HK-2 (cell line): ENCODE measurements around the gene PRKCE.
A peak's percentile ranks its signal among the peaks of the same experiment; 100 is the strongest.

Source experiments
- DNase-seq: peaks from one replicate; pipeline ENCODE4 v3.0.0-alpha.2; 2018; ENCODE audit not compliant: unreplicated experiment

PRKCE gene

DNA sequence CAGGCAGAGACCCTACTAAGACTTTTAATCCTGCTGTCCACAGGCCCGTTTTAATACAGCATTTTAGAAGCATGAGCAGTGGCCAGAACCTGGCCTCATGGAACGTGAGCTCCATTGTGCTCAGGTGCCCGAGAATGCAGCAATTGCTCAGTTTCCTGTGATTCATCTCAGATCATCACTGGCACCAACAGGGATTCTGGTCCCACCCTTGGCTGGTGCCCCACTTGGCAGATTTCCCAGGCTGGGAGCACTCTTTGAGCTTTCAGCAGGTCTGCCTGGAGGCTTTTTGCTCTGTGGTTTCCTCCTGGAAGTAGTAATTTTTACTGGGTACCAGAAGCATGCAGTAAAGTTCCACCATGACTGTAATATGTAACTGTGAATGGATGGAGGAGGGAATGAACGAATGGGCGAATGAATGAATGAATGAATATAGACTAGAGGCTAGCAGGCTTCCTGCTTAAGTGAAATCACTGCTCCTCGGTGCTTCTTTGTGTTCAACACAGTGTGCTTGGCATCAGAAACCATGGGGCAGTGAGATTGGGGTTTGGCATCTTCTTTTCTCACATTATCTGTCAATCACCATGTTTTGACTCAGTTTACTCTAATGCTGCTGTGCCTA, 312.9 kb downstream of the PRKCE start:
- peak; percentile 88 for DNase-seq

DNA sequence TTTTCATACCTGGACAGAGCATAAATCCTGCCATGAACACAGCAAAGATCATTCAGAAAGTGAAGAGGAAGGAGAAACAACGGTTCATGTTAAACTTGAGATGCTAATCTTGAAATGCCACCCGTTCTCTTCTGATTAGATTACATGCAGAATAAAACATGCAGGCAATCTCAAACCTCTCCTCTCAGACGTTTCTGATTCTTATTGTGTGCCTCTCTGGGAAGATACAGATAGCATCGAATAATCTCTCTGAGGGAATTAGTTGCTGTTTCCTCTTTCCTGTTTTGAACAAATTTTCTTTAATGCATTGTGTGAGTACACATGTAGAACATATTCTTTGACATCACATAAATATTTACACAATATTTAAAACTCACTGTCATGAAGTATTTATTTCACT, 313.4 kb downstream of the PRKCE start:
- DNase-seq, result no peak

DNA sequence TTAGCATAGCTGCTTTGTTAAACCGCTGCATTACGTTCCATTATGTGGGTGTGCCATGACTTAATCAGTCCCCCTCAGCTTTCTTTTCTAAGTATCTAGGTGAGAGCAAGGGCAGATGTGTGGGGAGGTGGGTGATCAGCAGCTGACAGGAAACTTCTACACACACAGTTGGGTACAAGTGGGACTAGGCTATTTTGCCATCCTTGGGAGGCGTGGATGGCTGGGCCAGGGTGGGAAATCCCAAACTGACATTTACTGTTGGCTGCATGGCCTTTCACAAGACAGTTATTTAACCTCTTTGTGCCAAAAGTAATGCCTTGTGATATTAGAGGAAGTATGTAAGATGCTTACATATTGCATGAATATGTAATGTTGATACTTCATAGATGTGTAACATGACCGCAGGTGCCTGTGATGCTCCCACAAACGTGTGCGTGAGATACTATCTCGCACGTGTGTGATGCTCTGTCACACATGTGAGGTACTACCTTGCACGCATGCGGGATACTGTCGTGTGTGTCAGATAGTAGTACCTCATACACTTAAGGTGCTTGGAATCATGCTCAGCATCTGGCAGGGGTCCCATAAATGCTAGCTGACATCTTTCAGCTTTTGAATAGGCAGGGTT, 314.5 kb downstream of the PRKCE start:
- DNase-seq, result no peak

DNA sequence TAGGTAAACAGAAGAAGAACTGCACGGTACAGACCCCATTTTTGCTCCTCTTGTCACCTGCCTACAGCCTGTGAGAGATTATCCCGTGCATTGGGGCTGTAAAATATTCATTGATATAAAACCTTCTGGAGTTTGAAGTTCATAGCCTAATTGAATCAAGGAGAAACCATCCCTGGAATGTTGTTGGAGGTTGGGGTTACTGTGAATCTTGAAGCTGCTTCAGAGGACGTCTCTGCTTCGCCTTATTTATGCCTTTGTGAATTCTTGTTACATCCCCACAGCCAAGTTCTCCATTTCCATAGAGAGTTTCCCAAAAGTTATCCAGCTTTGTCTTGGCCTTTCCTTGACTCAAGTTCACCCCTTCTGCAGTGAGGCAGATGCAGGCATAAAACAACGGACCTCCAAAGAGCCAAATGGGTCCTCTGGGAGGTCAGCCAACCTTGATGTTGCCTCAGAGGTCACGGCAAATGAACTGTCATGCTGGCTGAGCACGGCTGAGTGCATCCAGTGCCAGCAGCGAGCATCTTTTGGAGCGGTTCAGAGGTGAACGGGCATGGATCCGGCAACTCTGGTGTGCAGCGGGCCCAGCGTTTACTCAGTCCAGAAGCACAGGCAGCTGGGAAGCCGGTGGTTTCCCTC, 317.6 kb downstream of the PRKCE start:
- DNase-seq, result no peak

DNA sequence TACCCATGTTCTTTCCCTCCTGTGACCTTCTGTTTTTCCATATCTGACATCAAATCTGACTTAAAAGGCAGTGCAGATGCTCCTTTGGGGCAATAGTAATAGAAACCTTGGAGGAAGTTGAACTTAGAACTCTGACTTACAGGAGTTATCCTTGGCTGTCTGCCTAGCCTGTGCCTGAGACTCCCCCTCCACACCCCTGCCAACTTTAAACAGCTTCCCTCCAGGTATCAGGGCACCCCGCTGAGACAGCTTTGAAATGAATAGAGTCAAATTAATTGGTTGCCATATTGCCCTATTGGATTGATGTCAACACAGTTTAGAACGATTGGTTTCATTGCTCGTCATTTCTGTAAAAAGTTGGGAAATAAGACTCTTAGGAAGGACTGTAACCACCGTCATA, 322.0 kb downstream of the PRKCE start:
- no peak for DNase-seq

DNA sequence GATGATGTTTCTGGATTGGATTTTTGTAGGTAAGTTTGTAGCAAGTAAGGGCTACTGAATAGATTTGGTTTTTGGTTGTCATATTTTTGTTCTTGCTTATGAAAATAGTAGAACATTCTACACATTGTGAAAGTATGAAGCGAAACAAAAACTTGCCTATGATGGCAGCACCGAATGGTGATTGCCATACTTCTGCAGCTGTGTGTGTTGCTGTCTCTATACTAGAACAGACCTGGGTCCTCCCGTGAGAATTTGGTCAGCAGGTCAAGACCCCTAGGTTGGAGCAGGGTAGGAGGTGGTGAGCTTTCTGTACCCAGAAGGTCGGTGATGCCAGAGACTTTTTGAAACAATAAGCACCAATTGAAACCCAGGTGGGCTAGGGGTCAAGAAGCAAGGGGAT, 322.6 kb downstream of the PRKCE start:
- no peak for DNase-seq

DNA sequence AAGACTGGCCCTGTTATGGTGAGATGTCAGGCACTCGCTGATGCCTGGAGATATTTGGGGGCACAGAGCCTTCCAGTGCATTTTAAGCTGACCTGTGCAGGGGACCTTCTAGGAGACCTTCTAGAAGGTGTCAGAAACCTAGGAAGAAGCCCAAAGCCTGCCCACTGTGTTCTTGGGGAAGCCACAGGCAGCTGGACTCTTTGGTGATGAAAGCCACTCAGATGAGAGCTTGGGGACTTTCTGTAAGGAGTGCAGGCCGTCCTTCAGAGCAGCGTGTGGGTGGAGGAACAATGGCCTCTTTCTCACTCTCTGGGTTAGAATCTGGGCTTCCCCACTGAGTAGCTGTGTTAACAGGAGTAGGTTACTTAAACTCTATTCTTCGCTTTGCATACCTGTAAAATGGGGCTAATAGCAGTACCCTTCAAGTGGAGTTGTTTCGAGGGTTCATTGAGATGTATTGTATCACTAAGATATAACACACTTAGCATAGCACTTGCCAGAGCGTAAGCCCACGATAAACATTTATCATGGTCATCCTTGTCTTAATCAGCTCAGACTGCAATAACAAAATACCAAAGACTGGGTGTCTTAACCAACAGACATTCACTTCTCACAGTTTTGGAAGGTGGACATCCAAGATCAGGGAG, 323.4 kb downstream of the PRKCE start:
- DNase-seq, result no peak

DNA sequence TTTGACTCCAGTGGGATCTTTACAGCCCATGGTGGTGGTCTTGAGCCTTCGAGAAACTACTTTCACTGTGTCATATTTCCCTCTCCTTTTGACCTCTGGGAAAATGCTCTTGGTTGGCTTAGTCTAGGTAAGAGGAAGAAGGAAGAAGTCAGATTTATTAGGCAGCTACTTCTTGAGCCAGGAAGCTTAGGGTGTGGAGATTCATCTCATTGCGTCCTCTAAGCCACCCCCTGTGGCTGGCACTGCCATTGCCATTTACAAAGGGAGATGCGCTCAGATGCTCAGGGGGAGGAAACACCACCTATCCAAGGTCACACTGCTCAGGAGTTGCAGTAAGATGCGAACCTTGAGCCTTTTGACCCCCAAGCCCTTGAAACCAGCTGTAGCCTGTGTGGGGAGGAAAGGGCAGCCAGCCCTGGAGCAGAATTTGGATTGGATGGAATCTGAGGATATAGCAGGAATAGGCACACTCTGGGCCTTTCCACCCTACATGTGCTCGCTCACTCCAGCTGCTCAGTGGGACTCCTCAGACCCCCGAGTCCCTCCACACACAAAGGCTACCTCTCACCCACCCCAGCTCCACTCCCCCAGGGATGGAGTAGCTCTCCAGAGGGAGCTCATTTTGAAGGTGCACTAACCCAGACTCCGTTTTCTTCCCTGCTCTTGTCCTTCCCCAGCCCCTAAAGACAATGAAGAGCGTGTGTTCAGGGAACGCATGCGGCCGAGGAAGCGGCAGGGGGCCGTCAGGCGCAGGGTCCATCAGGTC, 324.5 kb downstream of the PRKCE start:
- no peak for DNase-seq

DNA sequence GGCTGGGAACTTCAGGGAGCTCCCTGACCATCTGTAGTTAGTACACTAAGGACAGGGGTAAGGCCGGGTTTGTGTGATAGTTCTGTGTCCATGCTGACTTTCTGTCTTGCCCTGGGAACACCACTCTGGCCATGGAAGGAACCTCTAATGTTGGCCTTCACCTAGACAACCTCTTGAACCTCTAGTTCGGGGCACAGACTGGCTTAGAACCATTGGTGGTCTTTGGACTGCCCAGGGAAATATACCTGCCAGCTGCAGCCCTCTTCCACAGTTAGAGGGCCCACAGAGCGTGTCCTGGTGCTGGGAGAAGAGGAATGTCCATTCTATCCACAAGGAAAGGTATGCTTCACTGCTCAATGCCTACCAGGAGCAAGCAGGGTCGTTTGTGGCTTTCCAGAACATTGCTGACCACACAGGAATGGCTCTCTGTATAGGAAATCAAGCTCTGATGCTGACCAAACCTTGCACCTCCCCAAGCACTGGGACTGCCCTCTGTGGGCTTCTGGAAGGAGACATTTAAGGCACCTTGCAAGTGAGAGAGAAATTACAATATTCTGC, 326.9 kb downstream of the PRKCE start:
- DNase-seq, result no peak

DNA sequence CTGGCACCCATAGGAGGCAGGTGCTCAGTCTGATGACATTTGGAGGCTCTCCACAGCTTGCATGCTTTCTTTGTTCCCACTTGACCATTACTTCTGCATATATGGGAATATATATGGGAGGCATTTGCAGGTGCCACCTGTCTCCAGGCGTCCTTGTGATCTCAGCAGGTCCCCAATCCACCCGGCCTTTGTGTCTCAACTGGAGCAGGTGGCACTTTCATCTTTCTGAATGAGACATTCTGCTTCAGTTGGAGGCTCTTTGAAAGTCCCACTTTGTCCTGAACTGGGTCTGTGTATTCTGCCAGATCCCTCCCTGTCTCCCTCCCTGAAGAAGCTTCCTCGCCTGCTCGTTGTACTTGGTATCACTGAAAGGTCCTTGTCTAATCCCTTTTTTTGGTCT, 327.6 kb downstream of the PRKCE start:
- no peak for DNase-seq

DNA sequence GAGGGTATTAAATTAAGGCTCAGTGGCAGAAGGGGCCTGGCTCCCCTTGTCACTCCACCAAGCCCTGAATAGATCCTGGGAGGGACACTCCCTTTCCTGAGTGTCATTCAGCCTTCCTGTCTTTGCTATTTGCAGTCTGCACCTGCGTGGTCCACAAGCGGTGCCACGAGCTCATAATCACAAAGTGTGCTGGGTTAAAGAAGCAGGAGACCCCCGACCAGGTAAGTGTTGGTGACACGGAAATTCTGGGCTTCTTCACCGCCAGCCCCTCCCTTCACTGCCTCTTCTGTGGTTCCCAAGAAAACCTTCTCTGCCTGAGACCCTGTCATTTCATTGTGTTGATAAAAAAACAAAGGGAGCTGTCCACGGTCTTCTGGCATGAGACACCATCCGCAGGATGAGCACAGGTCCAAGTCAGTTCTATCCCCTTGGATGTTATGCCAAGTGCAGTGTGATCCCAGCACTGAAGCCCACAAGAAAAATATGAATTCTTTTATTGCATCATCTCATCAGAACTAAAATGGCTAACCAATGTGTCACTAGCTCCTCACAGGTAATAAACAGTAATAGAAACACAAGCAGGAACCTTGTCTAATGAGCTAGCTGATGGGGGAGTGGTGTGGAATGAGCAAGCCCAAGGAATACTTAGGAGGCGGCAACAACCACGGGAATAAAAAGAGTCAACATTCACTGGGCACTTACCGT, 328.8 kb downstream of the PRKCE start:
- DNase-seq, result no peak

DNA sequence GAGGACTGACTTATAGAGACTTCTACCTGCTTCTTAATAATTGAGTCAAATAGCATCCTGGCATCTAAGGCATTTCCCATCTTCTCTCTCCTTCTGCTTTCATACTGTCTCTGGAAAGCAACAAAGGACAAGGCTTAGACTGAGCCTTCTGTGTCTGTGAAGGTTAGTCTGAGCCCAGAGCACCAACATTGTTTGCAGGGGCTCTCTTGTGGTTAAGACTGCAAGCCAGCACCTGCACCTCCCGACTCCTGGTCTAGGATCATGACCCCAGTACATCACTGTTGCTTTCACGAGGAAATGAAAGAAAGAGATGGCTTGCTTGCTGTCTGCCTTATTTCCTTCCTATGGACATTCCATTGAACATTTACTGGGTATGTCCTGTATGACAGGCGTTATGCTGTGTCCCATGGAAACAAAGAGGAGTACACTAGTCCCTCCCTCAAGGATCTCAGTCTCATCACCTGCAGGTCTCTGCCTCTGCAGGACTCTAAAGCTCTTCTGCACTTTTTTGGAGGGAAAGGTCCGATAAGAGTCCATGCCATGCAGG, 330.0 kb downstream of the PRKCE start:
- no peak for DNase-seq

DNA sequence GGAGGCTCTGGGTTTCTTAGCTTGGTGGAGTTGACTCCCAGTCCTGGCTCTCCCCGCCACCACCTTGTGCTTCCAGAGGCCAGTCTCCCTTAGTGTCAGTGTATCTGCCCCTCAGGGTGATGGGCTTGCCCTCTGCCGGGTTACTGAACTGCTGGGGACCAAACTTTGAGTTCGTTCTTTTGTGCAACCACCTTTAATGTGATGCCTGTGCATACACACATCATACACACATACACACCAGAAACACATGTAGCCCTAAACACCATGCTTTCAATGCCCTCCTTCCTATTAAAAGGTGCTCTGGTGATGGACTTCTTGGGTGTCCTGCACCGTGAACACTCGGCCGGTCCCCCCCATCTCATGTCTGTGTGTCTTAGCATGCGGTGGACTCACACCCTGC, 330.6 kb downstream of the PRKCE start:
- DNase-seq, result no peak

DNA sequence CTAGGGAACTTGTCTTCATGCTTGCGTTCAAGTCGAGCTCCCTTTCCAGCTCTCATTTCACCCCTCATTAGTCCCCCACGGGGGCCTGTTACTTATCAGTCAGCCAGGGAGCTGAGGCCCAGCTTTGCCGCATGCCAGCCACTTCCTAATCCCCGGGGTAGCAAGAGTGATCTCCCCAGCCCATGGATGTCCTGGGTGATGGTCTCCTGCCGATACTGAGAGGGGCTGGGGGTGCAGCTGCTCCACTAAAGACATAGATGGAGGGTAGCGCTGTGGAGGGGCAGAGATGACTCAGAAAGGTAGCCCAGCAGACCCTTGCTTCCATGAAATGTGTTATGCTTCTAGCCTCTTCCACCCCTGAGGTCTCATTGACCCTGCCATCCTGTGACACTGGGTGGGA, 331.7 kb downstream of the PRKCE start:
- DNase-seq, result no peak

DNA sequence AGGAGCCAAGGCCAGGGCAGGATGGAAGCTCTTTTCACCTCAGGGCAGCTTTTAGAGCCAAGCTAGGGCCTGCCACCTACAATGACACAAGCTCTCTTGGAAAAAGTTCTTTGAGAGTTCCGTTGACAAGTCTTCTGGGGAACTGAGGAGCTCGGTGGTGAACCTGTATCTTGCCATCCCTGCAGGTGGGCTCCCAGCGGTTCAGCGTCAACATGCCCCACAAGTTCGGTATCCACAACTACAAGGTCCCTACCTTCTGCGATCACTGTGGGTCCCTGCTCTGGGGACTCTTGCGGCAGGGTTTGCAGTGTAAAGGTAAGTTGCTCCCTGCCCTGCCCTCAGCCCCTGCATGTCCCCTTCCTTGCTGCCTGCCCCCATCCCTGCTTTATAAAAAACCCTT, 332.9 kb downstream of the PRKCE start:
- no peak for DNase-seq

DNA sequence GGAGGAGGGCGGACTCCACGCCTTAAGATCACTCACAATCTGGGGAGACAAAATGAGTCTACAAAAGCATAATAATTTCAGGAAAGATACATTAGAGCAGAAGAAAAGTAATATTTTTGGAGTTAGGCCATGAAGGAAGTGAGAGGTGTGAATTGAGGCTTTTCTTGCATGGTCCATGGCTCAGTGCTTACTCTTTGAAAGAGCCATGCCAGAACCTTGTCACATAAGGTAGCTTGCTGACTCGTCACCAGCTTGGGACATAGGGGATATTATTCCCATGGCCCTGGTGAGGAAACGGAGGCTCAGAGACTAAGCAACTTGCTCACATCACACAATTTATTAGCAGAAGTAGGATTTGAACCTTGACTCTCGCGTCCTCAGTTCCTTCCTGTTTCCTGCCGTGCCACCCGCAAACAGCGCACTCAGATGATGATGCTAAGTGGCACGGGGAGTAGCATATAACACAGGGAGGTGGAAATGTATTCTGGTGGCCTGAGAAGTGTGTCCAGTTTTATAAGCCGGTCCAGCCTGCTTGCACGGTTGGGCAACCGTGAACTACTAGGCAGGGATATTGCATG, 333.5 kb downstream of the PRKCE start:
- no peak for DNase-seq

DNA sequence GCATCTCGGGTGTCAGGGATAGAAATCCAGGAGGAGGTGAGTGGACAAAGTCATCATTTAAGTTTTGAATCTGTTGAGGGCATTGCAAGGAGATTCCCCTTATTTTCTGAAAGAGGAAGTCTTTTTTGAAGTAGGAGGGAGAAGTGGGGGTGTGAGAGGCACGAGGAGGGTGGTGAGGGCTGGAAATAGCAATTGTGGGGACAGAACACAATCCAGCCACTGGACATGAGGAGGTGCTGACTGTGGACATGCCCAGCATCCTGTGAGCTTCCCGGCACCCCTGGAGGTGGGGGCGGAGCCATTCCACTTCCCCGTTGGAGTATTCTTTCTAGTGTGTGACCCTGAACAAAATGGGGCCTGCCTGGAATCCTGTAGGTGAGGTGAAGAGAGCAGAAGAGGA, 335.0 kb downstream of the PRKCE start:
- DNase-seq, result no peak

DNA sequence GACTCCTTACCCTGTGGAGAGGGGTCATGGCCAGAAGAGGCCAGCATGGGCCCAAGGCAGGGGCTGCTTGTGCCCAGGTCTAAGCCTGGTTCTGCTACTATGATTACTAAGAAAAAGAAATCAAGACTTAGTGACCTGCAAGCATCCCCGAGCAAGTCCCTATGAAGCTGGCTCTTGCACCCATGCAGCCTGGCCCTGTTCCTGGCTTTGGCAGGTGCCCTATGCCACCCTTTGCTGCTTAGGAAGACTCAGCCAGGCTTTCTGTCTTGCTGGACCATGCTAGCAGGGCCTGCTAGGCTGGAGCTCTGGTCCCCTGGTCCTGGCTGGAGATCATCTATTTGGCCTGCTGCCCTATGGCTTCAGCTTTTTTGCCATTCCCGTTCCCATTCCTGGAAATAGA, 336.4 kb downstream of the PRKCE start:
- no peak for DNase-seq

DNA sequence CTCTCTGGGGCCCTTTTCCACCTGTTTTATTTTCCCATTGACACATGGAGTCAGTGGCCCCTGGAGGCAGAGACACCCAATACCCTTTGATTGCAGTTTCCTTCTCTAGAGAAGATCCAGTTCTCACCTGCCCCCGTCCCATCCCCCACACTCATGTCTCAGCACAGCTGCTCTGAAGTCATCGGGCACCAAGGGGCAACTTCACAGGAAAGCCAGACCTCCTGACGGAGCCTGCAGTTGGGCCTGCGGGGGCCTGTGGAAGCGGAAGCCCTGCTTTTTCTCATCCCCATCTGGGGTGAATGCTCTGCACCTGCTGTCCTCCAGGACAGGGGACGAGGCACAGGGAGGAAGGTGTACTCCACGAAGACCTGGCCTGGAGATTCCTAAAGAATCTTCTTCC, 337.4 kb downstream of the PRKCE start:
- DNase-seq, result no peak

DNA sequence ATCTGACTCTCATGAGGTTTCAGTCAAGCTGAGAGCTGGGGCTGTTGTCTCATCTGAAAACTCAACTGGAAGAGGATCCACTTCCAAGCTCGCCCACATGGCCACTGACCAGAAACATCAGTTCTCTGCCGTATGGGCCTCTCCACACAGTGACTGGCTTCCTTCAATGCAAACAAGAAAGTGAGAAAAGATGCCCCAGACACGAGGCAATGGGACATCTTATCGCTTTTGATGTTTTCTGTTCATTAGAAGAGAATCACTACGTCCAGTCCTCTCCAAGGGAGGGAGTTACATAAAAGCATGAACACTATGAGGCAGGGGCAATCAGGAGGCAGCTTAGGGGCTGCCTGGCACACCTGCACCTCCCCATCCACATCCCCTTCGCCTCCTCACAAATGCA, 338.7 kb downstream of the PRKCE start:
- no peak for DNase-seq
